ENCODE measurements around the gene NIT1.

- TF ChIP-seq POLR2A (IDR thresholded peaks at IDR 0.05) (no peak), EP300 (IDR thresholded peaks at IDR 0.05) (no peak)
- TF ChIP-seq, protein P1, sequence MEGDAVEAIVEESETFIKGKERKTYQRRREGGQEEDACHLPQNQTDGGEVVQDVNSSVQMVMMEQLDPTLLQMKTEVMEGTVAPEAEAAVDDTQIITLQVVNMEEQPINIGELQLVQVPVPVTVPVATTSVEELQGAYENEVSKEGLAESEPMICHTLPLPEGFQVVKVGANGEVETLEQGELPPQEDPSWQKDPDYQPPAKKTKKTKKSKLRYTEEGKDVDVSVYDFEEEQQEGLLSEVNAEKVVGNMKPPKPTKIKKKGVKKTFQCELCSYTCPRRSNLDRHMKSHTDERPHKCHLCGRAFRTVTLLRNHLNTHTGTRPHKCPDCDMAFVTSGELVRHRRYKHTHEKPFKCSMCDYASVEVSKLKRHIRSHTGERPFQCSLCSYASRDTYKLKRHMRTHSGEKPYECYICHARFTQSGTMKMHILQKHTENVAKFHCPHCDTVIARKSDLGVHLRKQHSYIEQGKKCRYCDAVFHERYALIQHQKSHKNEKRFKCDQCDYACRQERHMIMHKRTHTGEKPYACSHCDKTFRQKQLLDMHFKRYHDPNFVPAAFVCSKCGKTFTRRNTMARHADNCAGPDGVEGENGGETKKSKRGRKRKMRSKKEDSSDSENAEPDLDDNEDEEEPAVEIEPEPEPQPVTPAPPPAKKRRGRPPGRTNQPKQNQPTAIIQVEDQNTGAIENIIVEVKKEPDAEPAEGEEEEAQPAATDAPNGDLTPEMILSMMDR (IDR thresholded peaks at IDR 0.05), result no peak
Observed at GRCh38 chr1:161138431-161138830, 20.5 kb downstream of the NIT1 start.
